Measurements from ENCODE around the gene VPS25.
"Not testable (repeated sequence)": the region's sequence is repeated elsewhere in the genome, so short reads cannot be mapped to it uniquely, and the experiment has no call there.

Gene VPS25
- 12.0 reads per million, percentile 35 among the genes with 10 or more reads in this experiment for total RNA-seq

- DNase-seq: peak; percentile 61
Observed at GRCh38 chr17:42773290-42774035, at the start of gene VPS25. VPS25 (plus strand) TSS chr17:42773449; CDS start chr17:42773476, 27 bp downstream.

- no peak for DNase-seq
Observed at GRCh38 chr17:42723636-42724035, 49.6 kb upstream of the VPS25 start.

DNA sequence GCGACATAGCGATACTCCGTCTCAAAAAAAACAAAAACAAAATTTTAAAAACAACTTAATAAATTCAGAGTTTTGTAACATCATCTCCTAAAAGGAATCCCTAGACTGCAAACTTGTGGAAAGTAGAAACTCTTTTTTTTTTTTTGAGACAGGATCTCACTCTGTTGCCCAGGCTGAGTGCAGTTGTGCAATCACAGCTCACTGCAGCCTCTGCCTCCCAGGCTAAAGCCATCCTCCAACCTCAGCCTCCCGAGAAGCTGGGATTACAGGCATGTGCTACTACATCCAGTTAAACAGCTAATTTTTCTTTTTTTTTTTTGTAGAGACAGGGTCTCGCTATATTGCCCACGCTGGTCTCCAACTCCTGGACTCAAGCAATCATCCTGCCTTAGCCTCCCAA is 48.1 kb upstream of the VPS25 start:
- DNase-seq: no peak

- DNase-seq: no peak
Observed at GRCh38 chr17:42740699-42741098, 32.5 kb upstream of the VPS25 start.

- DNase-seq: not testable (repeated sequence)
Observed at GRCh38 chr17:42742916-42743315, 30.3 kb upstream of the VPS25 start.

- DNase-seq: no peak
Observed at GRCh38 chr17:42743595-42744282, 29.5 kb upstream of the VPS25 start.

- peak; percentile 59 for DNase-seq
Observed at GRCh38 chr17:42744283-42744805, 28.9 kb upstream of the VPS25 start.

- DNase-seq: peak; percentile 87
Observed at GRCh38 chr17:42744806-42745617, 28.2 kb upstream of the VPS25 start, which contains the start of gene EZH1. EZH1 (minus strand) TSS chr17:42745040; CDS start chr17:42728941, 16,099 bp downstream.

- DNase-seq: no peak
Observed at GRCh38 chr17:42748202-42748907, 24.9 kb upstream of the VPS25 start.

DNA sequence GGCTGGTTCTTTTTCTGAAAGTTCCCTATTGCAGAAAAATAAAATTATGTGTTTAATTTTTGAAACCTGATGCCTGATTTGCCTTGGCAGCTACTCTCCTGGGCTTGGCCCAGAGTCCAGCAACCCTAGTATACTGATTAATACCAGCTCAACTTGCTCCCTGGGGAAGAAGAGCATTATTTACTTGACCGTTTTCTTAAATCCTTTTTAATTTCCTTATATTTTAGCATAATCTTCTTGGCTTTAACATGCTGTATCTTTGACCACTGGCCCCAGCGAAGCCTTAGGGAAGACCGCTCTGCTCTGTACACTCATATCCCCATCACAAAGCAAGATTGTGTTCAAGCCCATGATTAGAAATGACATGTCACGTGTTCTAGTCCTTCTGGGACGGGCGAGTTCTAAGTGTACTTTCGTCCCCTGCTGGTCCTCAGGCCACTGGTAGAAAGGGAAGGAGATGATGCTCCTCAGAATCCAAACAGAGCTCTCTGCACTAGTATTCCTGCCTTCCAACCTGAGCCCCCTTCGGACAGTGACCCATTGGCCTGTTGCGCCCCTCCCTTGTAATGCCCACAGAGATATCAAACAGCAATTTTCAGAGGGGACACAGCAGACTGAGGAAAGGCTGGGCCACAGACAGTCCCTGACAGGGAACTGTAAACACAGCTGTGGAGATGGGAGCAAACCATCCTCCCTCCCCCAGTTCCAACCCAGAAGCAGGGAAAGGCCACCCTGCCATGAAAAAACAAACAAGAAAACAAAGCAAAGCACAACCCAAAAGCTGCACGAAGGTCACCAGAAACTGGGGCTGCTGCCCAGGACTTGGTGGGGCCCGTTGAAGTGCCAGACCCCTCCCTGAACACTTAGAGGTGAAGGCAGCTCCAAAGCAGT is 24.1 kb upstream of the VPS25 start:
- DNase-seq: no peak

- DNase-seq: no peak
Observed at GRCh38 chr17:42750739-42751344, 22.4 kb upstream of the VPS25 start.

DNA sequence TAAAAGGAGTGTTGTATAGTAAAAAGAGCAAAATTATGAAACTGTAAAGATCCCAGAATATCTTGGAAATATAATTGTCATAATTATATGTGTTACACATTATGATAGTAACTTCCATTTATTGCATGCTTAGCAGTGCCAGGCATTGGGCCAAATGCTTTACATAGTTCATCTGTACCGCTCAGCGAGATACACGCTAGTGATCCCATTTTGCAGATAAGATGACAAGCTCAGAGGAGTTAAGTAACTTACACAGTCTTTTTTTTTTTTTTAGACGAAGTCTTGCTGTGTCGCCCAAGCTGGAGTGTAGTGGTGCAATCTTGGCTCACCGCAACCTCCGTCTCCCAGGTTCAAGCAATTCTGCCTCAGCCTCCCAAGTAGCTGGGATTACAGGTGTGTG is 21.6 kb upstream of the VPS25 start:
- no peak for DNase-seq

GRCh38 chr17:42754782-42755181 is 18.5 kb upstream of the VPS25 start:
- DNase-seq: no peak

- no peak for DNase-seq
Observed at GRCh38 chr17:42759982-42760651, 13.1 kb upstream of the VPS25 start.

GRCh38 chr17:42760652-42761581 is 12.3 kb upstream of the VPS25 start, which contains the start of gene RAMP2:
RAMP2 (plus strand) TSS chr17:42761227; CDS start chr17:42761262, 35 bp downstream.
- no peak for DNase-seq

- no peak for DNase-seq
Observed at GRCh38 chr17:42761638-42762037, 11.6 kb upstream of the VPS25 start.

DNA sequence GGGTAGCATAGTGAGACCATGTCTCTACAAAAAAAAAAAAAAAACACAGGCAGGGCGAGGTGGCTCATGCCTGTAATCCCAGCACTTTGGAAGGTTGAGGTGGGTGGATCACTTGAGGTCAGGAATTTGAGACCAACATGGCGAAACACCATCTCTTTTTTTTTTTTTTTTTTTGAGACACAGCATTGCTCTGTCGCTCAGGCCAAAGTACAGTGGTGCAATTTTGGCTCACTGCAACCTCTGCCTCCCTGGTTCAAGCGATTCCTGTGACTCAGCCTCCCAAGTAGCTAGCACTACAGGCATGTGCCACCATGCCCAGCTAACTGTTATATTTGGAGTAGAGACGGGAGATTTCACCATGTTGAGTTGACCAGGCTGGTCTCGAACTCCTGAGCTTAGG is 7.1 kb upstream of the VPS25 start:
- no peak for DNase-seq

DNA sequence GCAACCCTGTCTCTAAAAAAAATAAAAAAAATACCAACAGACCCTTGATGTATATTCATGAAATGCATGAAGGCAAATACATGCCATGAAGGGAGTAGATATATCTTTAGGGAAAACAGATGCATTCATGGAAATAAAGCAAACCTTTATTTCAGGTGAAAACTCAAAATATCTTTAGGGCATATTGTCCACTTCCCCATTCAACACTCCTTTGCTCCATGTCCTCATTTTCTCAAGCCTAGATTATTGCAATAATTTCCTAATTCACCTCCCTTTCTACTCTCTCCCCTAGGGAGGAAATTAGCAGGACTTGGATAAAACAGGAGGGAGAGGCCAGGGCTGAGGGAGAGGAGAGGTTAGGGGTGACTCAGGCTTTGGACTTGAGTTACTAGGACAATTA is 5.7 kb upstream of the VPS25 start:
- no peak for DNase-seq

- DNase-seq: not testable (repeated sequence)
Observed at GRCh38 chr17:42768006-42768405, 5.2 kb upstream of the VPS25 start.
